SK-N-SH treated with all-trans-retinoic acid at 6 μM for 48 hours (cell line): ENCODE data around the gene GPR34.

ENCODE experiments used
- ARNTL ChIP-seq: fragments of 450-650 bp; formaldehyde crosslinking; IDR thresholded peaks from 2 replicates; pipeline ENCODE4 v1.5.0; 2020; ENCODE audit warnings: low read depth, mild to moderate bottlenecking, moderate library complexity, borderline replicate concordance
- CSRNP3 ChIP-seq: fragments of 250-450 bp; sonication (Bioruptor Pico); IDR thresholded peaks from 2 replicates; pipeline ENCODE4 v1.5.1; 2021; ENCODE audit warnings: mild to moderate bottlenecking, moderate library complexity
- ZFP30 ChIP-seq: fragments of 450-650 bp; formaldehyde crosslinking; IDR thresholded peaks from 2 replicates; pipeline ENCODE4 v1.5.0; 2022; ENCODE audit warnings: mild to moderate bottlenecking, moderate library complexity
- TF ChIP-seq, protein P1 (sequence below): fragments of 250-450 bp; sonication (Bioruptor Pico); IDR thresholded peaks from 2 replicates; pipeline ENCODE4 v1.5.1; 2020; ENCODE audit warnings: low read depth, mild to moderate bottlenecking, moderate library complexity

- TF ChIP-seq, protein P1, sequence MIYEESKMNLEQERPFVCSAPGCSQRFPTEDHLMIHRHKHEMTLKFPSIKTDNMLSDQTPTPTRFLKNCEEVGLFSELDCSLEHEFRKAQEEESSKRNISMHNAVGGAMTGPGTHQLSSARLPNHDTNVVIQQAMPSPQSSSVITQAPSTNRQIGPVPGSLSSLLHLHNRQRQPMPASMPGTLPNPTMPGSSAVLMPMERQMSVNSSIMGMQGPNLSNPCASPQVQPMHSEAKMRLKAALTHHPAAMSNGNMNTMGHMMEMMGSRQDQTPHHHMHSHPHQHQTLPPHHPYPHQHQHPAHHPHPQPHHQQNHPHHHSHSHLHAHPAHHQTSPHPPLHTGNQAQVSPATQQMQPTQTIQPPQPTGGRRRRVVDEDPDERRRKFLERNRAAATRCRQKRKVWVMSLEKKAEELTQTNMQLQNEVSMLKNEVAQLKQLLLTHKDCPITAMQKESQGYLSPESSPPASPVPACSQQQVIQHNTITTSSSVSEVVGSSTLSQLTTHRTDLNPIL (CRISPR knock-in tag): no peak
- TF ChIP-seq ZFP30 (CRISPR knock-in tag) (no peak), CSRNP3 (CRISPR knock-in tag) (no peak), ARNTL (no peak)
These were observed 2.0 kb upstream of the GPR34 start for GRCh38 chrX:41686788-41687187.
